ENCODE results near the gene PHF1.
A peak's percentile ranks its signal among the peaks of the same experiment; 100 is the strongest.

Gene PHF1

DNA sequence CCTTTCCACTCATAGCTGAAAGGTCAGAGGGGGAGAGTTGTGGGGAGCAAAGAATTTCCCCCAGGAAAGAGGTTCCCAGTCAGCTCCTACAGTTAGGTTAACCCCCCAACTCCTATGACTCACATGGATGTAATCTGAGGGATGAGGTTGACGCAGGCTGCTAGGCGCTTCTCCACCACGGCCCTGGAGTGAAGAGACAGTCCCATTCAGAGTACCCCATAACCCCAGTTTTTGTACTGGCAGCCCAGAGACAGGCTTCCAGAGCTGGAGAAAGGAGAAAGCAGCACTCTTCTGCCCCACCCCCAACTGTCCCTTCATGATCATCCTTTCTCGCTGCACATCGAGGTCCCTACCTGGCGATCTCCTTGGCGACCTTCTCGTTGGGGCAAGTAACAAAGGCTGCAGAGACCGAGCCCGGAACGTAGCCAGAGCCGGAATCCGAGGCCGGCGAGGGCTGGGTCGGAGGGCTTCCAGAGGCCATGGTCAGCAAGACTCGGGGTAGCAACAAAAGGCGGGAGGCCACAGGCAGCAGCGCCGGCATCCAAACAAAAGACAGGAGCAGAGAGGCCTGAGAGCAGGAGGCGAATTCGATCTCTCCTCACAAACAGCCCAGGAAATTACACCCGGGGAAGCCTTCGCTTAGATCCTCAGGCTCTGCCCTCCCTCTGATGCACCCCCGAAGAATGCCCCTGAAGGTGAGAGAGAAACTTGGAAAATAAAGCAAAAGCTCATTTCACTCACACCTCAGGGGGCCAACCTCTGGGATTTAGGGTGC lies 6.5 kb downstream of the PHF1 start:
- no peak for DNase-seq (ENCODE audit: extremely low read depth in 1 of 2, low read depth in 1 of 2)

DNA sequence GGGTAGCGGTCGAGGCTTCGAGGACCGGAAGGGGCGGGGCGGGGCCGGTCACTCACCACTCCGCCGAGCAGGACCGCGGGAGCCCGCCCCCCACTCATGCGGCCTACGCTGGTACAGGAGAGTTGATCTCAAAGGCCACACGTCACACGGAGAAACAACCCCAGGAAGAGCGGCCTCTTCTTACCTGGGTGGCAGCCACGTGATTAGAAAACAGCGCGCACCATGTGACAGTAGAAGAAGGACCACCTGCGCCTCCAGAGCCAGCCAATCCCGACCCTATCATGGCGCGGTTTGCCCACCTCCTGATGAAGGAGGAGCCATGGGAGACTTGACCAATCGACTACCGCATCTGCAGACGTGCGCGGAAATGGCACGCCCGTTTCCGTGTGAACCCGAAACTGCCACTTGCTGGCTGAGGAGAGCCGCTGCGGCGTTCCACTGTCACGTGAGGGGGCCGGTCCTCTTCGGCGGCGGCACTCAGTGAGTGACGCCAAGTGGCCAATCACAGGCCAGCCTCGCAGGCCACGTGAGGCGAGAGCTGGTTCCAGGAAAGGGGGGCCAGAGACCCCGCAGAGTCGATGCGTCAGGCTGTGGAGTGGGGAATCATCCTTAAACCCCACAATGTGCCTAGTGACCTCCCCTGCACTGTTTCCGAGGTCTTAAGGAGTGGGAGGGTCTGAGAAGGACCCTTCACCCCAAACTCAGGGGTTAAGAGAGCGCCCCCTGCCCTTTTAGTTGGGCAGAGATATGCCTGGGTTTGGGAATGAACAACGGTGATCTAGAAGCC lies 7.3 kb downstream of the PHF1 start, which contains the start of gene CUTA:
Gene CUTA, minus strand, starts transcription at position 205 of the 787 bp plus-strand sequence. Its CDS starts 107 bp downstream, at position 98.
- peak; percentile 98 for DNase-seq (ENCODE audit: extremely low read depth in 1 of 2, low read depth in 1 of 2)

DNA sequence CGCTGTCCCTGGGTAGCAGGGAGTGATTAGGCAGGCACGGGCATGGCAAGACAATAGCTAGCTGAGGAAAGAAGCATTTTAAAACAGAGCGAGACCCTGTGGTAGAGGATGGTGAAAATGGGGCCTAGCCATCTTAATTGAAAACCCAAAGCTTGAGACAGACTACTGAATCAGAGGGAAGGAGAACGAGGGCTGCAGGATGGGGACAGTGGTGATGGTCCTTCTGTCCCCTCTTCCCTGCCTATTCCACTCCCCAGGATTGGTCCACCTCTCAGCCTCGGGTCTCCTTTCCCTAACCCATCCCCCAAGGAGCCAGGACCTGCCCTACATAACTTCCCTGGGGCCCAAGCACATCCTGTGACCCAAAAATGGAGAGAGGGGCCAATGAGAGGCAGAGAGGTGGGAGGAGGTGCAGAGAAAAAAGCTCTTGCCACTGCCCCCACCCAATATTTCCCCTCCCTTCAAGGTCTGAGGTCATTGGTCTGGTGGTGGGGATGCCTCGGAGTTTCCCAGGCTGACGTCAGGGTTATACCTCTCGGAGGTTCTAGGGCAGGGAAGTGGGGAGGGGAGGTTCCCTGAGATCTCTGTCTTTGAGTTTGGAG lies 8.0 kb downstream of the PHF1 start:
- DNase-seq (ENCODE audit: extremely low read depth in 1 of 2, low read depth in 1 of 2) = no peak

DNA sequence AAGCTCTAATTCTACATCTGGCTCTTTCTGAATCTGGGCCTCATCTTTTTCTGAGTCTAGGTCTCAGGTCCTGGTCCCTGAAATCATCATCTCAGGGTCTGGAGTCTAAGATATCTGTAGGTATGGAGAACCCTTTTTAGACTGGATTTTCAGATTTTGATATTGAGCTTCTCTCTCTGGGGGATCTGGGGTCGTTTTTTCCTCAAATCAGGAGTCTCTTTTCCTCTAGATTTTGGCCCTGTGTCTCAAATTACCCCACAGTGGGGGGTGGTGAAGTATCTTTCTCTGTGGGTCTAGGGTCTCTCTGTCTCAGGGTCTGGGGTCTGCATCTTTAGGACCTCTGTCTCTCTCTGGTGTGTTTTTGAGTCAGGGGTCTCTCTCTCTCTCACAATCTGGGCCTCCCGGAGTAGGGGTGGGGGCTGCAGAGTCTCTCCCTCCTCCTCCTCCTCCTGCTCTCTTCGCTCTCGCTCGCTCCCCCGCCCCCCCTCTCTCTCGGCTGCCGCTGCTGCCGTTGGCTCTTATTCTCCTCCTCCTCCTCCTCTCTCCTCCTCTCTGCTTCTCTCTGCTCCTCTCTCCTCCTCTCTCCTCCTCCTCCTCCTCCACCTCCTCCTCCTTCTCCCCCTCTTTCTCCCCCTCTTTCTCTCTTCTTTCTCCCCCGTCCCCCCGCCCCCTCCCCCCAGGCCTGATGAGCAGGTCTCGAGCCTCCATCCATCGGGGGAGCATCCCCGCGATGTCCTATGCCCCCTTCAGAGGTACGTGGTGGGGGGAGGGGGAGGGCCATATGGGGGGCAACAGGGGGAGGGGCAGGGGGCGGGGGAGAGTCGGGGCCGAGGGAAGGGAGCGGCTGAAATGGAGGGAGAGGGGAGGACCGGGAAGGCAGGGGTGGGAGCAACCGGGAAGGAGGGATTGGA lies 9.0 kb downstream of the PHF1 start, which contains the start of gene SYNGAP1:
Gene SYNGAP1, plus strand, starts transcription at position 486 of the 911 bp plus-strand sequence. Its CDS starts 200 bp downstream, at position 686.
- no peak for DNase-seq (ENCODE audit: extremely low read depth in 1 of 2, low read depth in 1 of 2)

GRCh38 chr6:33420491-33421343 lies 9.9 kb downstream of the PHF1 start:
- DNase-seq (ENCODE audit: extremely low read depth in 1 of 2, low read depth in 1 of 2) = no peak

- DNase-seq (ENCODE audit: extremely low read depth in 1 of 2, low read depth in 1 of 2) = no peak
Measured at GRCh38 chr6:33421344-33421643, 10.5 kb downstream of the PHF1 start.

DNA sequence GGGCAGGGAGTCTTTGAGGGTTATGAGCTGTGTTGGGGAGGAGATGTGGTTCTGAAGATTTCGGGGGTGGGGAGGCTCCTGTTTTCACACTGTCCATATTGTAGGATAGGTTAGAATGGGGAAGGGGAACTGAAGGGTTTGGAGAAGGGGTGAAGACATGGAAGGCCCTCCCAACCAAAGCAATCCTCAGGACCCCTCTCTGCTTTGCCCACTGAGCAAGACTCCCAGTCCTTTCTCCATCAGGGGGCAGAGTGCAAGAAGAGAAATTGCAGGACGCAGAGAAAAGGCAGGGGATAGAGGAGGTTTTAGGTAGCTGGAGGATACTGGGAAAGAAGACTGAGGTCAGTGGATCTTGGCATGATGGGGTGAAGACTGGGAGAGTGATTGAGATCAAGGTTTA lies 13.0 kb downstream of the PHF1 start:
- DNase-seq (ENCODE audit: extremely low read depth in 1 of 2, low read depth in 1 of 2) = no peak

- DNase-seq (ENCODE audit: extremely low read depth in 1 of 2, low read depth in 1 of 2) = no peak
Measured at GRCh38 chr6:33424855-33425667, 14.2 kb downstream of the PHF1 start.

DNA sequence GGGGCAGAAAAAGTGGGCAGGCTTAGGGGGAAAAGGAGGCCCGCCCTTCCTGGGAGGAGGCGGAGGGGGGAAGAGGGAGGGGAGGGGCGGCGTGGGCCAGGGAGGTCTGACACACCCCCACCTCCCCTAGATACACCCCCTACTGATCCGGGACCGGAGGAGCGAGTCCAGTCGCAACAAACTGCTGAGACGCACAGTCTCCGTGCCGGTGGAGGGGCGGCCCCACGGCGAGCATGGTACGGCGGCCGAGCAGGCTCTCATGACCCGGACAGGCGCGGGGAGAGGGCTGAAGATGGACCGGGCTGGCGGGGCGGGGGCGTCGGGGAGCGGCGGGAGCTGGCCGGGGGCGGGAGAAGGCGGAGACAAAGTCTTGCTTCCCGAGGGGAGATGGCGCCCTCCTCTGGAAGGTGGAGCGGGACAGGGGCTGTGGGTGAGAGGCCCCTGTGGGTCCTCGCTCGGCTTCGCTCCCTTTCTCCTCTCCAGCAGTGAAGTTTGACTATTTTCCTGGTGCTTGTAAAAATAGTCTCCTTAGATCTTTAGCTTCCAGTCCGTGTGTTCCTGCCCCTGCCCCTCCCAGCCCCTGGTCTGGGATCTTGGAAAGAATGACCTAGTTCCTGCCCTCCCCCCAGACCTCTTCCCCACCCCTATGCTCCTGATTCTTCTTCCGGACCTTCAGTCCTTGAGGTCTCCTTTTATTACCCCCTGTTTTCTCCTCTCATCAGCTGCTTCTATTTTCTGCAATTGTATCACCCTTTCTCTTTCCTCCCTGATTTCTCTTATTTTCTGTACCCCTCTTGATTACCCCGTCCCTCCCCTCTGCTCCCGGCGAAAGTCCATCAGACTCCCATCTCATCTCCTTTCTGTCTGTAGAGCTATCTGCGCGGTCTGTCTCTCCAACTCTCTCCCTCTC lies 15.1 kb downstream of the PHF1 start:
- DNase-seq (ENCODE audit: extremely low read depth in 1 of 2, low read depth in 1 of 2) = peak; percentile 72 to 73

DNA sequence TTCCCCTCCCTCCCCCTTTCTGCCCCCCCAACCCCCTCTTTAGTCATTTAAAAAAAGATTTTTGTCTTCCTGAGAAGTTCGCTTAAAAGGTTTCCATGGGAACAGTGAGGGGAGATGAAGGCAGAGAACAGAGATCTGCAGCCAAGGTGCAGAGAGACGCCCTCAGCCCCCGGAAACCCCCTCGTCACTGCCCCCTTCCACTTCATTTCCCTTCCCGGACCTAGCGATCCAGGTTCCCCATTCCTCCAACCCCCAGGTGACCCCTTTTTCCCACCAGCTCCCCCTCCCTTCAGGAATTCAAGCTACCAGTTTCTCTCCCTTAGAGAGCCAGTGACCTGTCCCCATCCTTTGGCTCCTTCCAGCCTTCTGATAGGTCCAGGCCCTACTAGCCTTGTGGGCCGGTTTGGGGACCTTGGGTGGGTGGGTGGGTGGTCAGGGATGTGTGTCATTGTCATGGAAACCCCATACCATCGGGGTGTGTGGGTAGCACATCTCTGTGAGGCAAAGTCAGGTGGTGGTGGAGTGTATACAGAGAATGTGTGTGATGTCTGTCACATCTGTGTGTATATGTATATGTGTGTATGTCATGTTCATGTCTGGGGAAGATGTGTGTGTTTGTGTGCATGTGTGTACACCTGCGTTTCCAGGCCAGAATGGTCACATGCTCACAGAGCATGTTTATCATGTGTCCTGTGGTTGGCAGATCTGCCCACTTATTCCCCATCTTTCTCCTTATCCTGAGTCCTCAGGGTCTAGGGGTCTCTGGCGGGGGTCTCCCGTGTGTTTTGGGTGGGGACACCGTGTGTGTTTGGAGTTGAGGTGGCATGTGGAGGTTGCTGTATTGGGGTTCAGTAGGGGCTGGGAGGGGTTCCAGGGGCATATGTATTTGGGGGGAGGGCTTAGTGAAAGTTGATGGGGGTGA lies 16.0 kb downstream of the PHF1 start:
- no peak for DNase-seq (ENCODE audit: extremely low read depth in 1 of 2, low read depth in 1 of 2)

GRCh38 chr6:33427585-33428223 lies 16.9 kb downstream of the PHF1 start:
- peak in 1 of 2 donors; percentile 45 for DNase-seq (ENCODE audit: extremely low read depth in 1 of 2, low read depth in 1 of 2)

- DNase-seq (ENCODE audit: extremely low read depth in 1 of 2, low read depth in 1 of 2) = no peak
Measured at GRCh38 chr6:33428224-33428965, 17.6 kb downstream of the PHF1 start.

- no peak for DNase-seq (ENCODE audit: extremely low read depth in 1 of 2, low read depth in 1 of 2)
Measured at GRCh38 chr6:33428966-33429749, 18.3 kb downstream of the PHF1 start.

GRCh38 chr6:33429750-33430052 lies 18.9 kb downstream of the PHF1 start:
- no peak for DNase-seq (ENCODE audit: extremely low read depth in 1 of 2, low read depth in 1 of 2)

- DNase-seq (ENCODE audit: extremely low read depth in 1 of 2, low read depth in 1 of 2) = no peak
Measured at GRCh38 chr6:33430334-33430733, 19.5 kb downstream of the PHF1 start.

Data from activated CD8-positive, alpha-beta memory T cell treated with anti-CD3 and anti-CD28 coated beads for 1 hour (primary cell).